A673 (cell line): ENCODE data around the gene ADAMTS19. TPM values are rescaled to one million over a fixed set of nuclear protein-coding genes. Genes with fewer than 3 reads are reported as not detected.

Source experiments
- BruUV-seq: library from RNA; stranded (reverse); fragments of 400-500 nt; replicated peaks from 2 replicates; lab custom pipeline; 2021; lab: Mats Ljungman, UMichigan
- CTCF ChIA-PET: fragments of 300-600 bp; sonication (Branson Sonifier 250); formaldehyde crosslinking; loops from one replicate; lab custom pipeline; 2022; ENCODE audit warnings: antibody characterized with exemption; lab: Charles Lee
- POLR2A ChIA-PET: fragments of 300-600 bp; sonication (Branson Sonifier 250); formaldehyde crosslinking; loops from one replicate; lab custom pipeline; 2022; ENCODE audit warnings: antibody characterized with exemption; ENCODE audit not compliant: low non-redundant PET; lab: Charles Lee
- DNase-seq: peaks from one replicate; pipeline ENCODE4 v3.0.0-alpha.2; 2015; ENCODE audit warnings: low spot score
- H3K27ac ChIP-seq: fragments of 200-600 bp; sonication (generic); 2 replicates; pipeline ENCODE4 v1.5.1; 2016; ENCODE audit warnings: mixed run types, low read depth, mild to moderate bottlenecking, mixed read lengths, antibody characterized with exemption, low read length; ENCODE audit not compliant: poor library complexity, severe bottlenecking
- H3K27me3 ChIP-seq: fragments of 200-600 bp; sonication (generic); replicated peaks from 2 replicates; pipeline ENCODE4 v1.6.1; 2017; ENCODE audit warnings: mixed run types, low read depth, mild to moderate bottlenecking, mixed read lengths, antibody characterized with exemption, low read length; ENCODE audit not compliant: insufficient read depth, poor library complexity
- H3K36me3 ChIP-seq: fragments of 200-600 bp; sonication (generic); 2 replicates; pipeline ENCODE4 v1.6.1; 2016; ENCODE audit warnings: mixed run types, mild to moderate bottlenecking, mixed read lengths, antibody characterized with exemption, low read length; ENCODE audit not compliant: insufficient read depth, poor library complexity, severe bottlenecking
- H3K4me1 ChIP-seq: fragments of 200-600 bp; sonication (generic); 2 replicates; pipeline ENCODE4 v1.6.1; 2017; ENCODE audit warnings: mixed run types, mild to moderate bottlenecking, mixed read lengths, antibody characterized with exemption, low read length; ENCODE audit not compliant: insufficient read depth, poor library complexity, severe bottlenecking
- H3K4me3 ChIP-seq: fragments of 200-600 bp; sonication (generic); 2 replicates; pipeline ENCODE4 v1.5.1; 2016; ENCODE audit warnings: low read depth, mixed run types, mild to moderate bottlenecking, mixed read lengths, low read length; ENCODE audit not compliant: poor library complexity, severe bottlenecking
- H3K9me3 ChIP-seq: fragments of 200-600 bp; sonication (generic); 2 replicates; pipeline ENCODE4 v1.6.1; 2016; ENCODE audit warnings: mixed run types, low read depth, mild to moderate bottlenecking, mixed read lengths, antibody characterized with exemption, low read length; ENCODE audit not compliant: poor library complexity, severe bottlenecking
- CTCF ChIP-seq: fragments of 300-800, 200-600 bp; sonication (generic); conservative IDR thresholded peaks from 2 replicates; pipeline ENCODE4 v1.5.1; 2017; ENCODE audit warnings: low read depth, mild to moderate bottlenecking, antibody characterized with exemption, low read length, moderate library complexity, mixed read lengths
- EZH2 ChIP-seq: fragments of 200-600 bp; sonication (generic); IDR thresholded peaks from 2 replicates; pipeline ENCODE4 v1.6.1; 2017; ENCODE audit warnings: borderline replicate concordance, low read depth, mild to moderate bottlenecking, mixed read lengths, antibody characterized with exemption, low read length; ENCODE audit not compliant: poor library complexity, severe bottlenecking
- intact Hi-C: fragments of 100-400 bp; cut with micrococcal nuclease; formaldehyde crosslinking; loops from one replicate; pipeline ENCODE4 v1.10.0; 2022; ENCODE audit not compliant: unreplicated experiment
- total RNA-seq: library from RNA; stranded (reverse); gene quantifications from 2 replicates; pipeline ENCODE4 v1.2.3, GENCODE V29; 2021

The ADAMTS19 gene
- total RNA-seq, 1 experiment from 2014 or later: not detected

GRCh38 chr5:129499208-129499852, 39.2 kb downstream of the ADAMTS19 start:
- intact Hi-C loops: no loop called here
- Histone ChIP-seq H3K4me1 (no peaks in the 10 kb centered on the region), H3K9me3 (no peaks in the 10 kb centered on the region), H3K27ac (no peak overlapping the region), H3K36me3 (no peaks in the 10 kb centered on the region), H3K4me3 (no peak overlapping the region), H3K27me3 (no peaks in the 10 kb centered on the region)
- ChIA-PET CTCF (no interaction called here), POLR2A (no interaction called here)
- DNase-seq: no peak
- BruUV-seq: no TSS peak
- TF ChIP-seq EZH2: no peak
- TF ChIP-seq CTCF: no peak

GRCh38 chr5:129500101-129500500, 40.0 kb downstream of the ADAMTS19 start:
- Histone ChIP-seq H3K4me3 (no peak overlapping the region), H3K9me3 (no peaks in the 10 kb centered on the region), H3K36me3 (no peaks in the 10 kb centered on the region), H3K27me3 (no peaks in the 10 kb centered on the region), H3K4me1 (no peaks in the 10 kb centered on the region), H3K27ac (no peak overlapping the region)
- CTCF ChIA-PET: no interaction called here
- TF ChIP-seq EZH2 (no peak), CTCF (no peak)
- intact Hi-C loops: no loop called here
- POLR2A ChIA-PET: no interaction called here
- BruUV-seq: no TSS peak
- DNase-seq: no peak

GRCh38 chr5:129506086-129506485, 46.0 kb downstream of the ADAMTS19 start:
- intact Hi-C loops: no loop called here
- ChIA-PET CTCF (no interaction called here), POLR2A (no interaction called here)
- H3K36me3 ChIP-seq: no peaks in the 10 kb centered on the region
- BruUV-seq: no TSS peak
- no peak overlapping the region for H3K4me3 ChIP-seq
- H3K27me3 ChIP-seq: peaks cover 3% of the 10 kb centered on the region
- no peaks in the 10 kb centered on the region for H3K4me1 ChIP-seq
- no peak for DNase-seq
- no peak overlapping the region for H3K27ac ChIP-seq
- TF ChIP-seq EZH2: no peak
- TF ChIP-seq CTCF: no peak
- H3K9me3 ChIP-seq: no peaks in the 10 kb centered on the region
